GM23338 (cell line): Measurements from ENCODE around the gene CLDN19. TPM values are rescaled to one million over a fixed set of nuclear protein-coding genes. Genes with fewer than 3 reads are reported as not detected.

Experiments
- ATAC-seq: fragments of 200-7000 bp; cut with Tn5 transposase; 3 replicates; pipeline ENCODE4 v1.9.1; 2020
- DNase-seq: peaks from one replicate; pipeline ENCODE4 v3.0.0-alpha.2; 2015; ENCODE audit warnings: low spot score
- H2AFZ ChIP-seq: fragments of 200-600 bp; sonication (generic); 2 replicates; pipeline ENCODE4 v1.8.0; 2016; ENCODE audit warnings: antibody characterized with exemption, mild to moderate bottlenecking, moderate library complexity
- H3F3A ChIP-seq: fragments of 200-600 bp; sonication (generic); replicated peaks from 2 replicates; pipeline ENCODE4 v1.8.0; 2017; ENCODE audit warnings: antibody characterized with exemption, mixed run types, low read depth
- H3K27ac ChIP-seq: fragments of 200-600 bp; sonication (generic); 2 replicates; pipeline ENCODE4 v1.6.1; 2016; ENCODE audit warnings: low read depth
- H3K27me3 ChIP-seq: fragments of 200-600 bp; sonication (generic); 2 replicates; pipeline ENCODE4 v1.8.0; 2016; ENCODE audit warnings: mild to moderate bottlenecking, mixed run types, moderate library complexity; ENCODE audit not compliant: insufficient read depth
- H3K36me3 ChIP-seq: fragments of 200-600 bp; sonication (generic); 2 replicates; pipeline ENCODE4 v1.8.0; 2016; ENCODE audit warnings: mild to moderate bottlenecking; ENCODE audit not compliant: insufficient read depth
- H3K4me1 ChIP-seq: fragments of 200-600 bp; sonication (generic); 2 replicates; pipeline ENCODE4 v1.8.0; 2016; ENCODE audit warnings: mild to moderate bottlenecking, moderate library complexity; ENCODE audit not compliant: insufficient read depth
- H3K4me2 ChIP-seq: fragments of 200-600 bp; sonication (generic); 2 replicates; pipeline ENCODE4 v1.7.1; 2017; ENCODE audit warnings: mixed run types
- H3K4me3 ChIP-seq: fragments of 200-600 bp; sonication (generic); 2 replicates; pipeline ENCODE4 v1.6.1; 2016; ENCODE audit warnings: mixed run types
- H3K79me2 ChIP-seq: fragments of 200-600 bp; sonication (generic); replicated peaks from 2 replicates; pipeline ENCODE4 v1.8.0; 2017; ENCODE audit warnings: mild to moderate bottlenecking; ENCODE audit not compliant: insufficient read depth
- H3K9me2 ChIP-seq: fragments of 200-600 bp; sonication (generic); 2 replicates; pipeline ENCODE4 v1.8.0; 2017; ENCODE audit not compliant: insufficient read depth
- H4K20me1 ChIP-seq: fragments of 200-600 bp; sonication (generic); replicated peaks from 2 replicates; pipeline ENCODE4 v1.8.0; 2017; ENCODE audit warnings: mild to moderate bottlenecking; ENCODE audit not compliant: insufficient read depth
- H3K27ac Mint-ChIP-seq: 2 replicates; pipeline ENCODE4 v1.8.0; 2020; ENCODE audit warnings: inconsistent platforms, mild to moderate bottlenecking, moderate library complexity, mixed read lengths
- H3K27me3 Mint-ChIP-seq: 3 replicates; pipeline ENCODE4 v1.8.0; 2022; ENCODE audit warnings: low read depth, mild to moderate bottlenecking, moderate library complexity, mixed read lengths, inconsistent platforms; ENCODE audit not compliant: insufficient read depth, poor library complexity
- H3K36me3 Mint-ChIP-seq: 3 replicates; pipeline ENCODE4 v1.8.0; 2021; ENCODE audit warnings: low read depth, mild to moderate bottlenecking, inconsistent platforms, moderate library complexity, mixed read lengths
- H3K4me1 Mint-ChIP-seq: 3 replicates; pipeline ENCODE4 v1.8.0; 2020; ENCODE audit warnings: mild to moderate bottlenecking, inconsistent platforms, mixed read lengths
- H3K4me3 Mint-ChIP-seq: 3 replicates; pipeline ENCODE4 v1.8.0; 2021; ENCODE audit warnings: moderate library complexity, mild to moderate bottlenecking, inconsistent platforms, mixed read lengths
- H3K9me3 Mint-ChIP-seq: 3 replicates; pipeline ENCODE4 v1.8.0; 2020; ENCODE audit warnings: moderate library complexity, mild to moderate bottlenecking, inconsistent platforms, mixed read lengths
- CREB1 ChIP-seq: fragments of 250-450 bp; sonication (Bioruptor Pico); IDR thresholded peaks from 2 replicates; pipeline ENCODE4 v1.5.0; 2020; ENCODE audit warnings: low read depth, mild to moderate bottlenecking, moderate library complexity
- EZH2phosphoT487 ChIP-seq: fragments of 200-600 bp; sonication (generic); IDR thresholded peaks from one replicate; pipeline ENCODE4 v1.8.1; 2018; ENCODE audit warnings: antibody characterized with exemption; ENCODE audit not compliant: unreplicated experiment
- JUNB ChIP-seq: IDR thresholded peaks from one replicate; pipeline ENCODE4 v1.6.1; 2016; ENCODE audit warnings: antibody characterized with exemption; ENCODE audit not compliant: unreplicated experiment
- NANOG ChIP-seq: IDR thresholded peaks from 2 replicates; pipeline ENCODE4 v1.6.1; 2016; ENCODE audit warnings: antibody characterized with exemption, borderline replicate concordance
- POLR2AphosphoS5 ChIP-seq: IDR thresholded peaks from 2 replicates; pipeline ENCODE4 v1.6.1; 2016; ENCODE audit warnings: antibody characterized with exemption, low read depth
- STAT1 ChIP-seq: IDR thresholded peaks from one replicate; pipeline ENCODE4 v1.6.1; 2016; ENCODE audit warnings: antibody characterized with exemption; ENCODE audit not compliant: unreplicated experiment
- ZNF114 ChIP-seq: fragments of 250-450 bp; sonication (Bioruptor Pico); IDR thresholded peaks from 2 replicates; pipeline ENCODE4 v1.5.0; 2020; ENCODE audit warnings: mild to moderate bottlenecking, moderate library complexity
- polyA plus RNA-seq: library from polyadenylated mRNA; unstranded; fragments of >200 nt; fragmentation: Nextera tagmentation; extraction: Ambion mirVana; gene quantifications from 2 replicates; pipeline ENCODE4 v1.2.1, GENCODE V29; 2016
- total RNA-seq: library from RNA; depleted of rRNA; stranded (reverse); fragments of >200 nt; shearing (Covaris generic); gene quantifications from 2 replicates; pipeline ENCODE4 v1.2.3, GENCODE V29; 2014
- TF ChIP-seq, protein P1 (sequence below), 2 experiments: fragments of 200-600 bp in 1 of 2; sonication (generic) in 1 of 2; conservative IDR thresholded peaks; 2 replicates each; pipeline versions ENCODE4 v1.5.1 to v1.6.1; 2016 to 2017; ENCODE audit warnings: antibody characterized with exemption in 2 of 2, low read depth in 2 of 2, mild to moderate bottlenecking in 2 of 2, moderate library complexity in 1 of 2
- TF ChIP-seq, protein P2 (sequence below): fragments of 250-450 bp; sonication (Bioruptor Pico); IDR thresholded peaks from 2 replicates; pipeline ENCODE4 v1.5.0; 2020; ENCODE audit warnings: mild to moderate bottlenecking, moderate library complexity

Gene CLDN19
- total and polyA plus RNA-seq, 2 experiments from 2014 or later = 2.6 to 12.8 TPM

DNA sequence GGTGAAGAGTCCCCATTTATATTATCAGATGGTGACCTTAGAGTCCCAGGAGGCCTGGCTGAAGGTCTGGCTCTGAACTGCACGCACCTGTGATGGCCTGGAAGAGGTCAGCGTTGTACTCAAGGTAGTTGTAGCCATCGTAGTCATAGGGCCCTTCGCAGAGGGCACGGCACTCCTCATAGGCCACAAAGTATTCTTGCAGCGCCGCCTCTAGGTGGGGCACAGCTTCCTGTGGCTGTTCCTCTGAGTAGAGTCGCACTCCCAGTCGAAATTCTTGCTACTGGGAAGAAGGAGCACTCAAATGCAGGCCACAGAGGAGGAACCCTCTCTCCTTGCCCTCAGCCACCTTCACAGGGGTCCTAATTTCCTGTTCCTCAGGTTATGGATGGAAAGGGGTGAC is 19.1 kb upstream of the CLDN19 start:
- peaks cover 54% of the 10 kb centered on the region for H3K36me3 Mint-ChIP-seq
- H3K36me3 ChIP-seq = peaks cover 44% of the 10 kb centered on the region
- H3K4me1 Mint-ChIP-seq = peaks cover 2% of the 10 kb centered on the region
- TF ChIP-seq, protein P1, sequence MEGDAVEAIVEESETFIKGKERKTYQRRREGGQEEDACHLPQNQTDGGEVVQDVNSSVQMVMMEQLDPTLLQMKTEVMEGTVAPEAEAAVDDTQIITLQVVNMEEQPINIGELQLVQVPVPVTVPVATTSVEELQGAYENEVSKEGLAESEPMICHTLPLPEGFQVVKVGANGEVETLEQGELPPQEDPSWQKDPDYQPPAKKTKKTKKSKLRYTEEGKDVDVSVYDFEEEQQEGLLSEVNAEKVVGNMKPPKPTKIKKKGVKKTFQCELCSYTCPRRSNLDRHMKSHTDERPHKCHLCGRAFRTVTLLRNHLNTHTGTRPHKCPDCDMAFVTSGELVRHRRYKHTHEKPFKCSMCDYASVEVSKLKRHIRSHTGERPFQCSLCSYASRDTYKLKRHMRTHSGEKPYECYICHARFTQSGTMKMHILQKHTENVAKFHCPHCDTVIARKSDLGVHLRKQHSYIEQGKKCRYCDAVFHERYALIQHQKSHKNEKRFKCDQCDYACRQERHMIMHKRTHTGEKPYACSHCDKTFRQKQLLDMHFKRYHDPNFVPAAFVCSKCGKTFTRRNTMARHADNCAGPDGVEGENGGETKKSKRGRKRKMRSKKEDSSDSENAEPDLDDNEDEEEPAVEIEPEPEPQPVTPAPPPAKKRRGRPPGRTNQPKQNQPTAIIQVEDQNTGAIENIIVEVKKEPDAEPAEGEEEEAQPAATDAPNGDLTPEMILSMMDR (conservative IDR thresholded peaks at IDR 0.05; ENCODE audit: low read depth in 2 of 2) = peak; percentile 41 to 61; a peak in 3 of 4 replicates
- no peak for TF ChIP-seq JUNB
- peaks cover 1% of the 10 kb centered on the region; the same call in 1 of the 3 replicates for H3K9me3 Mint-ChIP-seq
- no peaks in the 10 kb centered on the region for H3K4me1 ChIP-seq
- H2AFZ ChIP-seq = no peak overlapping the region
- 0 out of 2 replicates have a peak, but pooled peaks cover 6% of the 10 kb centered on the region for H3F3A ChIP-seq
- peaks cover 17% of the 10 kb centered on the region for H3K79me2 ChIP-seq
- H3K27ac ChIP-seq = 0 out of 2 replicates have a peak overlapping the region, but pooled peaks have one; percentile 19
- no peak overlapping the region for H3K4me3 ChIP-seq
- no peak overlapping the region for H3K4me3 Mint-ChIP-seq
- H4K20me1 ChIP-seq = no peaks in the 10 kb centered on the region; the same call in 1 of the 2 replicates
- no peak overlapping the region for H3K4me2 ChIP-seq
- no peaks in the 10 kb centered on the region; the same call in 1 of the 2 replicates for H3K9me2 ChIP-seq
- H3K27me3 ChIP-seq = no peaks in the 10 kb centered on the region
- ATAC-seq (peak; percentile 91), DNase-seq (peak; percentile 65)
- no peak overlapping the region for H3K27ac Mint-ChIP-seq
- peaks cover 6% of the 10 kb centered on the region for H3K27me3 Mint-ChIP-seq

DNA sequence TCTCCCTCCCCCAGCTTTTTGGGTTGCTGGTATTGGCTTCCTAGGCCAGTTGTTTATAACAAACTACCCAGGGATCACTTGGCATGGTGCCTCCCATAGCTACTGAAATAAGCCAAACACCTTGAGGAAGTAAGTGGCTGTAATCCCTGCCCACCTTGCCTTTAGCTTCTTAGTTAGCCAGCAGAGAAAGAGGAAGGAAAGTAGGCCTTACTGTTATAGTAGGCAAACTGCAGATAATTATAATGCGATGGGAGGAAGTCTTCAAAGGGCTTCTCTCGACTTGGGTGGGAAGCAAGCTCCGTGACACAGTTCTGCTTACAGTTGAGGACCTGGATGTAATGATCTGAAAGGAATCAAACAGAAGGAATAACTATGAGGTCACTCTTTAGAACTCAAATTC is 18.6 kb upstream of the CLDN19 start:
- H3K4me2 ChIP-seq = no peak overlapping the region
- no peaks in the 10 kb centered on the region; the same call in 1 of the 2 replicates for H3K9me2 ChIP-seq
- H4K20me1 ChIP-seq = no peaks in the 10 kb centered on the region; the same call in 1 of the 2 replicates
- H3K27ac Mint-ChIP-seq = no peak overlapping the region
- H3K4me1 ChIP-seq = no peaks in the 10 kb centered on the region
- peaks cover 2% of the 10 kb centered on the region; the same call in 1 of the 3 replicates for H3K9me3 Mint-ChIP-seq
- no peak for TF ChIP-seq POLR2AphosphoS5
- peaks cover 58% of the 10 kb centered on the region for H3K36me3 Mint-ChIP-seq
- no peaks in the 10 kb centered on the region for H3K27me3 ChIP-seq
- 0 out of 2 replicates have a peak, but pooled peaks cover 6% of the 10 kb centered on the region for H3F3A ChIP-seq
- DNase-seq (no peak), ATAC-seq (no peak)
- peaks cover 5% of the 10 kb centered on the region for H3K27me3 Mint-ChIP-seq
- no peak overlapping the region for H3K27ac ChIP-seq
- no peak overlapping the region for H3K4me3 ChIP-seq
- no peak overlapping the region for H2AFZ ChIP-seq
- H3K36me3 ChIP-seq = peaks cover 44% of the 10 kb centered on the region
- peaks cover 12% of the 10 kb centered on the region for H3K79me2 ChIP-seq
- no peak overlapping the region for H3K4me3 Mint-ChIP-seq
- peaks cover 2% of the 10 kb centered on the region for H3K4me1 Mint-ChIP-seq

DNA sequence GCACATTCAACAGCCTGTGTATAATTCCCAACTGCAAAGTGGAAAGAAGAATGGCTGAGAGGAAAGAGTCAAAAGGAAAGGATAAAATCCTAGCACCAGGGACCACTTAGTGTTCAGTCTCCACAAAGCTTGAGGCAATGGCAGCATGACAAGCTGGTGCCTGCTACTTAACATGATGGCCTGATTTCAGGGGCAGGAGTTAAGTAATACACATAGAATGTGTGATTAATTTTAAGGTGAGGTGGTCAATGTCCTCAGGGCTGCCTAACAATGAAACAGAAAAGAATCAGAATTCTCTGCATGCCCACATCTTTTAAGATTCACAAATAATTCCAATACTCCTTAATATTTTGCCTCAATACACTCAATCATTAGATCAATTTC is 17.8 kb upstream of the CLDN19 start:
- Histone ChIP-seq H3K4me3 (no peak overlapping the region), H3K4me2 (no peak overlapping the region), H4K20me1 (no peaks in the 10 kb centered on the region; the same call in 1 of the 2 replicates), H3K36me3 (peaks cover 50% of the 10 kb centered on the region), H3K4me1 (no peaks in the 10 kb centered on the region), H2AFZ (no peak overlapping the region), H3K27ac (no peak overlapping the region), H3K9me2 (no peaks in the 10 kb centered on the region; the same call in 1 of the 2 replicates), H3K79me2 (peaks cover 6% of the 10 kb centered on the region), H3F3A (0 out of 2 replicates have a peak, but pooled peaks cover 6% of the 10 kb centered on the region), H3K27me3 (no peaks in the 10 kb centered on the region)
- Mint-ChIP-seq H3K36me3 (peaks cover 65% of the 10 kb centered on the region), H3K9me3 (peaks cover 2% of the 10 kb centered on the region; the same call in 1 of the 3 replicates), H3K4me1 (peaks cover 2% of the 10 kb centered on the region), H3K27me3 (peaks cover 5% of the 10 kb centered on the region), H3K4me3 (no peak overlapping the region), H3K27ac (no peak overlapping the region)
- ATAC-seq = no peak
- DNase-seq = no peak
- TF ChIP-seq NANOG (no peak), STAT1 (no peak), CREB1 (no peak), EZH2phosphoT487 (no peak), JUNB (no peak), ZNF114 (CRISPR knock-in tag) (no peak)
- TF ChIP-seq, protein P2, sequence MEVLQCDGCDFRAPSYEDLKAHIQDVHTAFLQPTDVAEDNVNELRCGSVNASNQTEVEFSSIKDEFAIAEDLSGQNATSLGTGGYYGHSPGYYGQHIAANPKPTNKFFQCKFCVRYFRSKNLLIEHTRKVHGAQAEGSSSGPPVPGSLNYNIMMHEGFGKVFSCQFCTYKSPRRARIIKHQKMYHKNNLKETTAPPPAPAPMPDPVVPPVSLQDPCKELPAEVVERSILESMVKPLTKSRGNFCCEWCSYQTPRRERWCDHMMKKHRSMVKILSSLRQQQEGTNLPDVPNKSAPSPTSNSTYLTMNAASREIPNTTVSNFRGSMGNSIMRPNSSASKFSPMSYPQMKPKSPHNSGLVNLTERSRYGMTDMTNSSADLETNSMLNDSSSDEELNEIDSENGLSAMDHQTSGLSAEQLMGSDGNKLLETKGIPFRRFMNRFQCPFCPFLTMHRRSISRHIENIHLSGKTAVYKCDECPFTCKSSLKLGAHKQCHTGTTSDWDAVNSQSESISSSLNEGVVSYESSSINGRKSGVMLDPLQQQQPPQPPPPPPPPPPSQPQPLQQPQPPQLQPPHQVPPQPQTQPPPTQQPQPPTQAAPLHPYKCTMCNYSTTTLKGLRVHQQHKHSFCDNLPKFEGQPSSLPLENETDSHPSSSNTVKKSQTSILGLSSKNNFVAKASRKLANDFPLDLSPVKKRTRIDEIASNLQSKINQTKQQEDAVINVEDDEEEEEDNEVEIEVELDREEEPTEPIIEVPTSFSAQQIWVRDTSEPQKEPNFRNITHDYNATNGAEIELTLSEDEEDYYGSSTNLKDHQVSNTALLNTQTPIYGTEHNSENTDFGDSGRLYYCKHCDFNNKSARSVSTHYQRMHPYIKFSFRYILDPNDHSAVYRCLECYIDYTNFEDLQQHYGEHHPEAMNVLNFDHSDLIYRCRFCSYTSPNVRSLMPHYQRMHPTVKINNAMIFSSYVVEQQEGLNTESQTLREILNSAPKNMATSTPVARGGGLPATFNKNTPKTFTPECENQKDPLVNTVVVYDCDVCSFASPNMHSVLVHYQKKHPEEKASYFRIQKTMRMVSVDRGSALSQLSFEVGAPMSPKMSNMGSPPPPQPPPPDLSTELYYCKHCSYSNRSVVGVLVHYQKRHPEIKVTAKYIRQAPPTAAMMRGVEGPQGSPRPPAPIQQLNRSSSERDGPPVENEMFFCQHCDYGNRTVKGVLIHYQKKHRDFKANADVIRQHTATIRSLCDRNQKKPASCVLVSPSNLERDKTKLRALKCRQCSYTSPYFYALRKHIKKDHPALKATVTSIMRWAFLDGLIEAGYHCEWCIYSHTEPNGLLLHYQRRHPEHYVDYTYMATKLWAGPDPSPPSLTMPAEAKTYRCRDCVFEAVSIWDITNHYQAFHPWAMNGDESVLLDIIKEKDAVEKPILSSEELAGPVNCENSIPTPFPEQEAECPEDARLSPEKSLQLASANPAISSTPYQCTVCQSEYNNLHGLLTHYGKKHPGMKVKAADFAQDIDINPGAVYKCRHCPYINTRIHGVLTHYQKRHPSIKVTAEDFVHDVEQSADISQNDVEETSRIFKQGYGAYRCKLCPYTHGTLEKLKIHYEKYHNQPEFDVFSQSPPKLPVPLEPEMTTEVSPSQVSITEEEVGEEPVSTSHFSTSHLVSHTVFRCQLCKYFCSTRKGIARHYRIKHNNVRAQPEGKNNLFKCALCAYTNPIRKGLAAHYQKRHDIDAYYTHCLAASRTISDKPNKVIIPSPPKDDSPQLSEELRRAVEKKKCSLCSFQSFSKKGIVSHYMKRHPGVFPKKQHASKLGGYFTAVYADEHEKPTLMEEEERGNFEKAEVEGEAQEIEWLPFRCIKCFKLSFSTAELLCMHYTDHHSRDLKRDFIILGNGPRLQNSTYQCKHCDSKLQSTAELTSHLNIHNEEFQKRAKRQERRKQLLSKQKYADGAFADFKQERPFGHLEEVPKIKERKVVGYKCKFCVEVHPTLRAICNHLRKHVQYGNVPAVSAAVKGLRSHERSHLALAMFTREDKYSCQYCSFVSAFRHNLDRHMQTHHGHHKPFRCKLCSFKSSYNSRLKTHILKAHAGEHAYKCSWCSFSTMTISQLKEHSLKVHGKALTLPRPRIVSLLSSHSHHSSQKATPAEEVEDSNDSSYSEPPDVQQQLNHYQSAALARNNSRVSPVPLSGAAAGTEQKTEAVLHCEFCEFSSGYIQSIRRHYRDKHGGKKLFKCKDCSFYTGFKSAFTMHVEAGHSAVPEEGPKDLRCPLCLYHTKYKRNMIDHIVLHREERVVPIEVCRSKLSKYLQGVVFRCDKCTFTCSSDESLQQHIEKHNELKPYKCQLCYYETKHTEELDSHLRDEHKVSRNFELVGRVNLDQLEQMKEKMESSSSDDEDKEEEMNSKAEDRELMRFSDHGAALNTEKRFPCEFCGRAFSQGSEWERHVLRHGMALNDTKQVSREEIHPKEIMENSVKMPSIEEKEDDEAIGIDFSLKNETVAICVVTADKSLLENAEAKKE (CRISPR knock-in tag) = no peak
